ENCODE data around the gene ACTL8.

GRCh38 chr1:17777330-17777729 lies 22.2 kb downstream of the ACTL8 start:
- TF ChIP-seq POLR2A (IDR thresholded peaks at IDR 0.05) (no peak), CTCF (IDR thresholded peaks at IDR 0.05) (no peak), EP300 (IDR thresholded peaks at IDR 0.05) (no peak)

Measured in ovary (tissue), 3 donors.